ENCODE results near the gene KNCN. TPM values are rescaled to one million over a fixed set of nuclear protein-coding genes. Genes with fewer than 3 reads are reported as not detected.

Gene KNCN
- total RNA-seq, 5 donors from 2014 or later (not counting 1 experiment from before 2014, with no cell fraction given): 0.14 TPM; not detected in 4

DNA sequence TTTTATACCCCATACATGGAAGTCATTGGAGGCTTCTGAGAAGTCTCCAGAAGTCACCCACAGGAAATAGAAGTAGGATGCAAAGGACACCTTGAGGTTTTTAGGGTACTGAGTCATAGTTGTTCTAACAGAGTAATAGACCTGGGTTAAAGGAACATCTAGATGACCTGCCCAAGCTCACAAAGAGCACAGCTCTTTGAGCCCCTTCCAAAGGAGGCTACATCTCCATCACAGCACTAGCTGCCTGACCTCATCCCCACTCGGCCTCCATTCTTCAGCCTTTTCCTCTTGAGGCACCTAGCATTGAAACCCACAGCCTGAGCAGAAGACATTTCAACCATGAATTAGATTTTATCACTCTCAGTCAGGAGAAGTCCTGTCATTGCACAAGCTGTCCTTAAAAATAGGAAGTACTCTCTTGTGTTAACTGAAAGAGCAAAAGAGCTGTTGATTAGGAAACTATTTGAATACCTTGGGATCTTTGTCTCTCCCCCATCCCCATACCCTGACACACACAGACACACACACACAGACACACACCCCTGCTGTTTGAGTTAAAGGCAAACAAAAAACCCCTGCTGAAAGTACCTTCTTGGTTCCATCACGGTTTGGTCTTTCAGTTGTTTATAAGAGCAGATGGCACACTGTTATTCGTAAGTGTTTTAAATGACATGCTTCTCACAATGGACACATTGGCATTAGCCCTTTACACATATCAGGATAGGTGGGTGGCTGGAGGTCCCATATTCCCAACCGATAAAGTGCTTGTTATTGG lies 30.4 kb upstream of the KNCN start:
- POLR2A ChIA-PET: interaction anchor here in 1 of 2 donors (0.6 kb wide), 1 partner anchor 49 kb away, joined by 3 read pairs; no protein-coding TSS in a partner anchor
- Histone ChIP-seq H3K36me3 (ENCODE audit: control insufficient read depth in 2 of 2, extremely low read depth in 1 of 2, insufficient read depth in 1 of 2, low read length in 1 of 2) (peaks cover 8 to 70% of the 10 kb centered on the region in 2 donors), H3K4me3 (ENCODE audit: control insufficient read depth in 1 of 2, extremely low read depth in 1 of 2, low read length in 1 of 2) (no peak overlapping the region), H3K27me3 (replicated peaks in 1 of 2; ENCODE audit: control insufficient read depth in 2 of 2, extremely low read depth in 1 of 2, insufficient read depth in 2 of 2, low read length in 1 of 2) (no peaks in the 10 kb centered on the region), H3K9me3 (no peaks in the 10 kb centered on the region), H3K4me1 (ENCODE audit: control insufficient read depth in 1 of 2, extremely low read depth in 1 of 2, insufficient read depth in 2 of 2, low read length in 2 of 2) (peaks cover 0 to 11% of the 10 kb centered on the region in 2 experiments), H3K27ac (ENCODE audit: low read length) (peak overlapping the region; percentile 17)
- no peak for DNase-seq
- CTCF ChIA-PET: no interaction called here
- H3K27me3 Mint-ChIP-seq: no peaks in the 10 kb centered on the region
- peaks cover 55% of the 10 kb centered on the region for H3K36me3 Mint-ChIP-seq
- ATAC-seq (replicated peaks in 1 of 4): peak in 3 of 4 experiments; percentile 80 to 96 (median 93)
- H3K27ac Mint-ChIP-seq: peak overlapping the region; percentile 90 to 95
- 40% methylated on average over 1 of the region's 4 CpGs for WGBS (ENCODE audit: insufficient coverage)
- no peaks in the 10 kb centered on the region for H3K9me3 Mint-ChIP-seq
- peaks cover 21 to 31% (median 28%) of the 10 kb centered on the region in 3 donors for H3K4me1 Mint-ChIP-seq
- peak overlapping the region in 2 of 3 donors; percentile 35 to 58 for H3K4me3 Mint-ChIP-seq

DNA sequence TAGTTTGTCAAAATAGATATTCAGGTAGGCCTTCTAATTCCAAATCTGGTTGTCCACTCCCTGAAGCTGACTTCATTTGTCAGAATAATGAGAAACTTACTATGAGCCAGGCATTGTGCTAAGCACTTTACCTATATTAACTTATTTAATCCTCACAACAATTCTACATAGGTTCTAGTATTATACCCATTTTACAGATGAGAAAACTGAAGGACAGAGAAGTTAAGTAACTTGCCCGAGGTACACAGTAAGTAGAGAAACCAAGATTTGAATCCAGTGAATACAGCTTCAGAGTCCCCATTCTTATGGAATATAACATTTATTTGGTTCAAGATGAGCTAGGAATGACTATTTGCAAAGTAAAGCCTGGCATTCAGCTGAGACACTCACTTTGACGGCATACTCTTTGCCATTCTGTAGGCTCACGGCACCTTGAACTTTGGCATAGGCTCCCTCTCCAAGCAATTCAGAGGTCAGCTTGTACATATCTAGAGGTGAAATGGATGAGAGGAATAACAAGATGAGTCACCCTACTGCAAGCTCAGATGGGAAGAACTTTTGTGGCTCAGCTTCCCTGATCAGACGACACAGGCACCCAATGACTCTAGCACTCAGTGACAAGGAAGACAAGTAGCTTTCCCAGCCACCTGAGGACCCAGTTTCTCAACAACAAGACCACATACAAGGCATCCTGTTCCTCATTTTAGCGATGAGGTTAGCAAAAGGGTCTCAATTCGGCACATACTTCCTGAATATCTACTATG lies 28.9 kb upstream of the KNCN start:
- WGBS (ENCODE audit: insufficient coverage): 33% methylated on average over 1 of the region's 6 CpGs
- Histone ChIP-seq H3K4me3 (ENCODE audit: control insufficient read depth in 1 of 2, extremely low read depth in 1 of 2, low read length in 1 of 2) (no peak overlapping the region), H3K4me1 (ENCODE audit: control insufficient read depth in 1 of 2, extremely low read depth in 1 of 2, insufficient read depth in 2 of 2, low read length in 2 of 2) (peaks cover 0 to 11% of the 10 kb centered on the region in 2 experiments), H3K27me3 (replicated peaks in 1 of 2; ENCODE audit: control insufficient read depth in 2 of 2, extremely low read depth in 1 of 2, insufficient read depth in 2 of 2, low read length in 1 of 2) (no peaks in the 10 kb centered on the region), H3K9me3 (no peaks in the 10 kb centered on the region), H3K36me3 (ENCODE audit: control insufficient read depth in 2 of 2, extremely low read depth in 1 of 2, insufficient read depth in 1 of 2, low read length in 1 of 2) (peaks cover 14 to 74% of the 10 kb centered on the region in 2 donors), H3K27ac (ENCODE audit: low read length) (no peak overlapping the region)
- Mint-ChIP-seq H3K27ac (peak overlapping the region in 1 of 2 donors; percentile 39), H3K4me3 (no peak overlapping the region), H3K4me1 (peaks cover 21 to 31% (median 28%) of the 10 kb centered on the region in 3 donors), H3K9me3 (no peaks in the 10 kb centered on the region), H3K27me3 (no peaks in the 10 kb centered on the region), H3K36me3 (peaks cover 55% of the 10 kb centered on the region)
- ATAC-seq (replicated peaks in 1 of 4): no peak
- CTCF ChIA-PET: interaction anchor here in 1 of 2 donors (0.6 kb wide), 1 partner anchor 240 kb away, joined by 3 read pairs; no protein-coding TSS in a partner anchor
- no peak for DNase-seq
- POLR2A ChIA-PET: no interaction called here

DNA sequence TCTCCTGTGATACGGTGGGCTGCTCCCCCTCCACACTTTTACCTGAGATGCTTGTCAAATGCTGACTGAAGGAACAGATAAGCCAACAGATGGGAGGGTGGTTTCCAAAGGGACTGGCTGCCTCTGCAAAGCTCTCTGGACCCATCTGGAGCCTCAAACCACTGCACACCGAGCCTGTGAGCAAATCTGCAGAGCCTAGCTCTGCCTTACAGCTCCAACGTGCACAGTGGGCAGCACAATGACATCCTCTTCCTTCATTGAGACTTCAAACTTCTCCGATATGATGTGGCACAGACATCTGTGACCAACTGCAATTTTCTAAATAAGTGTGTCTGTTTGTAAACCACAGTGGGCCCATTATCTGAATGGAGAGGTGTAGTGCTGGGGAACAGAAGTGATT lies 26.2 kb upstream of the KNCN start:
- Histone ChIP-seq H3K27ac (ENCODE audit: low read length) (no peak overlapping the region), H3K27me3 (replicated peaks in 1 of 2; ENCODE audit: control insufficient read depth in 2 of 2, extremely low read depth in 1 of 2, insufficient read depth in 2 of 2, low read length in 1 of 2) (no peaks in the 10 kb centered on the region), H3K4me1 (ENCODE audit: control insufficient read depth in 1 of 2, extremely low read depth in 1 of 2, insufficient read depth in 2 of 2, low read length in 2 of 2) (peaks cover 0 to 8% of the 10 kb centered on the region in 2 experiments), H3K9me3 (no peaks in the 10 kb centered on the region), H3K36me3 (ENCODE audit: control insufficient read depth in 2 of 2, extremely low read depth in 1 of 2, insufficient read depth in 1 of 2, low read length in 1 of 2) (peaks cover 17 to 64% of the 10 kb centered on the region in 2 donors), H3K4me3 (ENCODE audit: control insufficient read depth in 1 of 2, extremely low read depth in 1 of 2, low read length in 1 of 2) (no peak overlapping the region)
- DNase-seq (no peak), ATAC-seq (replicated peaks in 1 of 4) (no peak)
- POLR2A ChIA-PET: no interaction called here
- Mint-ChIP-seq H3K36me3 (peaks cover 62% of the 10 kb centered on the region), H3K27me3 (no peaks in the 10 kb centered on the region), H3K4me1 (peaks cover 21 to 25% (median 22%) of the 10 kb centered on the region in 3 donors), H3K9me3 (no peaks in the 10 kb centered on the region), H3K4me3 (no peak overlapping the region), H3K27ac (peak overlapping the region in 1 of 2 donors; percentile 34)
- CTCF ChIA-PET: interaction anchor here in 1 of 2 donors (0.7 kb wide), 1 partner anchor 45 kb away, joined by 3 read pairs; no protein-coding TSS in a partner anchor
- WGBS (ENCODE audit: insufficient coverage): 100% methylated on average over 1 of the region's 4 CpGs

DNA sequence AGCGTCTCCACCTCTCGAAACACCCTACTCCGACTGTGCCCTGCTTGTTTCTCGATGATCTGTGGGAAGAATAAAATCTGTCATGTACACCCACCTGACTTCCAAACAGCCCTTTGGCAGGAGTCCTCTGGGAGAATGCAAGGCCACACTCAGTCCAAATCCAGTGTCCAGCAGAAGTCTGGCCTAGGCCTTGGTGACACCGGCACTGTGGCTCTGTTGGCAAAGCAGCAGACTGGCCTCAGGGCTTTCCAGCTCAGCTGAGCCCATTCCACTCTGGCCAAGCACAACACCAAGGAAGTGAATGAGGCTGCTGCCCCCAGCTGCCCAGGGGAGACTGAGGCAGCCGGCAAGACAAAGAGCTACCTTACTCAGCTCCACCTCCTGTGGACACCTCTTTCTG lies 25.1 kb upstream of the KNCN start:
- Histone ChIP-seq H3K9me3 (no peaks in the 10 kb centered on the region), H3K36me3 (ENCODE audit: control insufficient read depth in 2 of 2, extremely low read depth in 1 of 2, insufficient read depth in 1 of 2, low read length in 1 of 2) (peaks cover 17 to 58% of the 10 kb centered on the region in 2 donors), H3K27me3 (replicated peaks in 1 of 2; ENCODE audit: control insufficient read depth in 2 of 2, extremely low read depth in 1 of 2, insufficient read depth in 2 of 2, low read length in 1 of 2) (no peaks in the 10 kb centered on the region), H3K4me1 (ENCODE audit: control insufficient read depth in 1 of 2, extremely low read depth in 1 of 2, insufficient read depth in 2 of 2, low read length in 2 of 2) (peaks cover 0 to 5% of the 10 kb centered on the region in 2 experiments), H3K4me3 (ENCODE audit: control insufficient read depth in 1 of 2, extremely low read depth in 1 of 2, low read length in 1 of 2) (no peak overlapping the region), H3K27ac (ENCODE audit: low read length) (no peak overlapping the region)
- Mint-ChIP-seq H3K4me1 (peaks cover 10 to 14% (median 11%) of the 10 kb centered on the region in 3 donors), H3K36me3 (peaks cover 56% of the 10 kb centered on the region), H3K27me3 (no peaks in the 10 kb centered on the region), H3K27ac (no peak overlapping the region), H3K4me3 (no peak overlapping the region), H3K9me3 (no peaks in the 10 kb centered on the region)
- ATAC-seq (replicated peaks in 1 of 4): no peak
- WGBS (ENCODE audit: insufficient coverage): 100% methylated on average over 5 of the region's 6 CpGs
- DNase-seq: no peak
- CTCF ChIA-PET: no interaction called here
- POLR2A ChIA-PET: no interaction called here

DNA sequence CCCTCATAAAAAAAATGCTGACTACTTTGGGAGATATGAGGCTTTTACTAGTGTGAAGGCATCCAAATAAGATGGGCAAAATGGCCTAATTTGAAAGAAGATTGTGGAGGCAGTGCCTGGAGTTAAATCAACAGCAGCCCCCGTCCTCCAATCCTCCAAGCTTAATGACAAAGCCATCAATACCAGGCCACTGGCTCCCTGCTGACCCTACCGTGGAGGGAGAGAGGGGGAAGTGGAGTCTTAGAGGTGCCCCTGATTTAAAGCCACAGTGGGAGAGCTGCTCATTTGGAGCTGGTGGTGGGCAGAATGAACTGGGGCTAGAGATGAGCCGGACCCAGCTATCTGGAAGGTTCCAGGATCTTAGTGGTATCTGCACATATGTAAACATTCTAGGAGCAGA lies 24.3 kb upstream of the KNCN start:
- no peaks in the 10 kb centered on the region for H3K4me1 ChIP-seq (ENCODE audit: control insufficient read depth in 1 of 2, extremely low read depth in 1 of 2, insufficient read depth in 2 of 2, low read length in 2 of 2)
- no peak overlapping the region for H3K27ac Mint-ChIP-seq
- H3K27me3 Mint-ChIP-seq: no peaks in the 10 kb centered on the region
- DNase-seq: no peak
- no peaks in the 10 kb centered on the region for H3K27me3 ChIP-seq (replicated peaks in 1 of 2; ENCODE audit: control insufficient read depth in 2 of 2, extremely low read depth in 1 of 2, insufficient read depth in 2 of 2, low read length in 1 of 2)
- H3K9me3 Mint-ChIP-seq: no peaks in the 10 kb centered on the region
- 80% methylated on average over 1 of the region's 3 CpGs for WGBS (ENCODE audit: insufficient coverage)
- peaks cover 4 to 8% (median 5%) of the 10 kb centered on the region in 3 donors for H3K4me1 Mint-ChIP-seq
- peaks cover 56% of the 10 kb centered on the region for H3K36me3 Mint-ChIP-seq
- no peak overlapping the region for H3K27ac ChIP-seq (ENCODE audit: low read length)
- no peak overlapping the region for H3K4me3 Mint-ChIP-seq
- no peak overlapping the region for H3K4me3 ChIP-seq (ENCODE audit: control insufficient read depth in 1 of 2, extremely low read depth in 1 of 2, low read length in 1 of 2)
- peaks cover 17 to 57% of the 10 kb centered on the region in 2 donors for H3K36me3 ChIP-seq (ENCODE audit: control insufficient read depth in 2 of 2, extremely low read depth in 1 of 2, insufficient read depth in 1 of 2, low read length in 1 of 2)
- CTCF ChIA-PET: no interaction called here
- POLR2A ChIA-PET: interaction anchor here in 1 of 2 donors (0.5 kb wide), 1 partner anchor 52 kb away, joined by 6 read pairs; no protein-coding TSS in a partner anchor
- H3K9me3 ChIP-seq: no peaks in the 10 kb centered on the region
- no peak for ATAC-seq (replicated peaks in 1 of 4)

DNA sequence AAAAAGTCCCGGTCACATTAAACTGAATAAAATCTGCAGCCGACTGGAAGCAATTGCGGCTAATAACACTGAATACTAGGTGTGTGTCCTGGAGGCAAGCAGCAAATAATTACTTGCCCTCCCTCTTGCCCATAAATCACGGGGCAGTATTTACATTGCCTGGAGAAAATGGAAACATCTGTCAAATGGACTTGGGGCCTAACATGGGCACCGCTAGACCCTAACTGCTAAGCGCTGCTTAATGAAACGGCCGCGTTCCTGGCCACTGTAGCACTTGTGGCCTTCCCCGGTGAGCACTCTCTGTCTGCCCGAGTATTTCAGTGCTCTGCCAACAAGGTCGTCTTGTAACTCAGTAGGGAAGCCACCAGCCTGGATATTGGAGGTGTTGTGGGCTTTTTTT lies 23.9 kb upstream of the KNCN start:
- Histone ChIP-seq H3K4me3 (ENCODE audit: control insufficient read depth in 1 of 2, extremely low read depth in 1 of 2, low read length in 1 of 2) (no peak overlapping the region), H3K36me3 (ENCODE audit: control insufficient read depth in 2 of 2, extremely low read depth in 1 of 2, insufficient read depth in 1 of 2, low read length in 1 of 2) (peaks cover 17 to 59% of the 10 kb centered on the region in 2 donors), H3K4me1 (ENCODE audit: control insufficient read depth in 1 of 2, extremely low read depth in 1 of 2, insufficient read depth in 2 of 2, low read length in 2 of 2) (no peaks in the 10 kb centered on the region), H3K9me3 (no peaks in the 10 kb centered on the region), H3K27ac (ENCODE audit: low read length) (no peak overlapping the region), H3K27me3 (replicated peaks in 1 of 2; ENCODE audit: control insufficient read depth in 2 of 2, extremely low read depth in 1 of 2, insufficient read depth in 2 of 2, low read length in 1 of 2) (no peaks in the 10 kb centered on the region)
- Mint-ChIP-seq H3K27me3 (no peaks in the 10 kb centered on the region), H3K27ac (no peak overlapping the region), H3K4me3 (no peak overlapping the region), H3K4me1 (peaks cover 0 to 3% (median under 1%) of the 10 kb centered on the region in 3 donors), H3K9me3 (no peaks in the 10 kb centered on the region), H3K36me3 (peaks cover 52% of the 10 kb centered on the region)
- ATAC-seq (replicated peaks in 1 of 4) (no peak), DNase-seq (no peak)
- 96% methylated on average over 7 of the region's 12 CpGs for WGBS (ENCODE audit: insufficient coverage)
- ChIA-PET POLR2A (no interaction called here), CTCF (no interaction called here)

Data from T-cell (primary cell).